Measurements from ENCODE around the gene FOXK1. TPM values are rescaled to one million over a fixed set of nuclear protein-coding genes. Genes with fewer than 3 reads are reported as not detected.
"Not testable (repeated sequence)": the region's sequence is repeated elsewhere in the genome, so short reads cannot be mapped to it uniquely, and the experiment has no call there.

Gene FOXK1
- total and polyA plus RNA-seq, 7 donors, result 4.2 to 26.4 (median 16.8) TPM

DNA sequence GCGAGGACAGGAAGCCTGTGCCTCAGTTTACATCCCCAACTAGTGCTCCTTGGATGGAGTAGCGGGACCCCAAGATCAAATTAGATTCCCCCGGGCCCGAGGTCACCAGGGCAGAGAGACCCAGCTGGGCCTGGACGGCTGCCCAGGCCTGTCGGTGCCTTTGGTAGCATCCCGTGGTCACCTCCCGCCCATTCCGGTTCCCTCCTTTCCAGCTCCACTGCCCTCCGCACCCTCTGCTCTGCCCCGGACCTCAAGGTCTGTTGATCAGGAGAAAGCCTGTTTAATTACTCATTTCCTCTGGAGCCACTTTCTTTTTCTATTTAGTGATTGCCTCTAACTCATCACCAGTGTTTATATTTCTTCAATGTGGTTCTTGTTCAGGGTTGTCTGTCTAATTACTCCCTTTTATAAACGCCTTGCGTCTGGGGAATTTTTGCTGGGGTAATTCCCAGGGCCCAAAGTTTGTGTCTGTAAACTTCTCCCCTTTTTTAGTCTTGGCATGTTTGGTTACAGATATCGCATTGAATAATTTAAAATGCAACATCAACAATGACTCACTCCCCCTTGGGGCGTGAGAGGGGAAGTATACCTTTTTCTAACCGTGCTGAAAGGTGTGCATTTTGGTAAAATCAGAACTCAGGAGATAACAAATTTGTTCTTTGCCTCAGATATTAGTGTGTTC is 1.9 kb downstream of the FOXK1 start:
- TF ChIP-seq CTCF (IDR thresholded peaks at IDR 0.05), result no peak
- WGBS, 3 donors, result 11 to 15% (median 12%) methylated on average over 15 to 16 of the region's 16 CpGs
- Histone ChIP-seq H3K9me3 (no peaks in the 10 kb centered on the region), H3K27me3 (ENCODE audit: insufficient read depth in 3 of 3, low read length in 2 of 3) (no peaks in the 10 kb centered on the region), H3K36me3 (ENCODE audit: insufficient read depth in 1 of 2, low read depth in 1 of 2) (no peaks in the 10 kb centered on the region), H3K4me3 (peak overlapping the region; percentile 95), H3K27ac (peak overlapping the region; percentile 84), H3K4me1 (peaks cover 38% of the 10 kb centered on the region)
- peak; percentile 58 to 73 for DNase-seq
- peak; percentile 46 to 66 (median 56) for ATAC-seq
- intact Hi-C loops (cut with DNase I), result loop anchor here (2.0 to 5.0 kb wide), 2 partner anchors 38 to 61 kb away; no protein-coding TSS in a partner anchor

DNA sequence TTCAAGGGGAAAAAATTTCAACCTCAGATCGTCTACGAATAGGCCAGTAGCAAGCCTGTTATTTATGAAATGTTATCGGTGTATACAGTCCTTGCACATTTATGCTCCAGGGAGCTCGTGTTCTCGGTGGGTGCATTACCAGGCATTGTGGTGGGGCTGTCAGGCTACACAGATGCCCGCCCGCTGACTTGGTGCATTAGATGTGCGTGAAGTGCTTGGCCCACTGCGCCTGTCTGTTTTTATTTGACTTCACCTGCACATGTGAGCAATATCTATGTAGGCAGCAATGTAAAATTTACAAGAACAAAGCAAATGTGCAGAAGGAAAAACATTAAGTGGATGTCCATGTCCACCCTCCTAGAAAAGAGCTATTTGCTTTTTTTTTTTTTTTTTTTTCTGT is 2.8 kb downstream of the FOXK1 start:
- Histone ChIP-seq H3K4me1 (peaks cover 45% of the 10 kb centered on the region), H3K27me3 (ENCODE audit: insufficient read depth in 3 of 3, low read length in 2 of 3) (no peaks in the 10 kb centered on the region), H3K9me3 (no peaks in the 10 kb centered on the region), H3K27ac (peak overlapping the region; percentile 84), H3K36me3 (ENCODE audit: insufficient read depth in 1 of 2, low read depth in 1 of 2) (no peaks in the 10 kb centered on the region), H3K4me3 (peak overlapping the region; percentile 95)
- DNase-seq, result no peak
- intact Hi-C loops (cut with DNase I), result loop anchor here in 1 of 2 donors (5.0 kb wide), 1 partner anchor 37 kb away; no protein-coding TSS in a partner anchor
- WGBS, 3 donors, result 47 to 70% (median 55%) methylated on average over 9 of the region's 9 CpGs
- TF ChIP-seq CTCF (IDR thresholded peaks at IDR 0.05), result no peak
- no peak for ATAC-seq

- DNase-seq; H3K4me3 ChIP-seq; ATAC-seq; H3K27me3 ChIP-seq (ENCODE audit: insufficient read depth in 3 of 3, low read length in 2 of 3); H3K9me3 ChIP-seq; H3K36me3 ChIP-seq (ENCODE audit: insufficient read depth in 1 of 2, low read depth in 1 of 2); intact Hi-C loops (cut with DNase I): not testable (repeated sequence)
- 94 to 95% (median 95%) methylated on average over 10 of the region's 10 CpGs for WGBS, 3 donors
- peak overlapping the region; percentile 84 for H3K27ac ChIP-seq
- peaks cover 53% of the 10 kb centered on the region for H3K4me1 ChIP-seq
Observed at GRCh38 chr7:4685676-4686075, 3.6 kb downstream of the FOXK1 start.

DNA sequence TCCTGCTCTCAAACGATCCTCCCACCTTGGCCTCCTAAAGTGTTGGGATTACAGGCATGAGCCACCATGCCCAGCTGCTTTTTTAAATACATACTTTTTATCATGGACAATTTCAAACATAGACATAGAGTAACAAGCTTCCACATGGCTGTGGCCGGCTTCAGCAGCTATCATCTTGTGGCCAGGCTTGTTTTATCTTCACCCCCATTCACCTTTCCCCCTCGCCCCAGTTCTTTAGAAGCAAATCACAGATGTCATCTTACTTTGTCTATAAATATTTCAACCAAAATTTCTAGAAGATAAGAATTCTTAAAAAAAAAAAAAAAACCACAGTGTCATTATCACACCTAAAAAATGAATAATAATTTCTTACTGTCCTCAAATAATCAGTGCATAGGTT is 5.9 kb downstream of the FOXK1 start:
- Histone ChIP-seq H3K27me3 (ENCODE audit: insufficient read depth in 3 of 3, low read length in 2 of 3) (no peaks in the 10 kb centered on the region), H3K9me3 (no peaks in the 10 kb centered on the region), H3K4me3 (no peak overlapping the region), H3K27ac (no peak overlapping the region), H3K4me1 (peaks cover 73% of the 10 kb centered on the region), H3K36me3 (ENCODE audit: insufficient read depth in 1 of 2, low read depth in 1 of 2) (no peaks in the 10 kb centered on the region)
- intact Hi-C loops (cut with DNase I), result loop anchor here in 1 of 2 donors (2.0 kb wide), 1 partner anchor 67 kb away; no protein-coding TSS in a partner anchor
- WGBS, 3 donors, result 85 to 88% (median 85%) methylated on average over 3 of the region's 3 CpGs
- DNase-seq (no peak), ATAC-seq (no peak)
- TF ChIP-seq CTCF (IDR thresholded peaks at IDR 0.05), result no peak

DNA sequence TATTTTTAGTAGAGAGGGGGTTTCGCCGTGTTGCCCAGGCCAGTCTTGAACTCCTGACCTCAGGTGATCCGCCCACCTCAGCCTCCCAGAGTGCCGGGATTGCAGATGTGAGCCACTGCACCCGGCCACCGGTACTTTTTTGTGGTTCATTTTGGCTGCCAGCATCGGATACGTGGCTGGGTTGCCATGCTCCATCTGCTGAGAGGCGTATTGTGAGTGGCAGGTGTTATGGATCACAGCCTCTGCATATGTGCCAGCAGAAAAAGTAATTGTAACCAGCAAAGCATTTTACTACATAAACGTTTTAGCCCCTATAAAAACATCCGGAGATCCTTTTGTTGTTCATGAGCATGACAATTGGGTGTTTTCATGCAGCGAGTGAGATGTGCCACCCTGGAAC is 7.1 kb downstream of the FOXK1 start:
- intact Hi-C loops (cut with DNase I), result loop anchor here in 1 of 2 donors (2.0 kb wide), 1 partner anchor 66 kb away; no protein-coding TSS in a partner anchor
- no peak for ATAC-seq
- 49 to 65% (median 56%) methylated on average over 12 of the region's 12 CpGs for WGBS, 3 donors
- H3K36me3 ChIP-seq (ENCODE audit: insufficient read depth in 1 of 2, low read depth in 1 of 2), result no peaks in the 10 kb centered on the region
- TF ChIP-seq CTCF (IDR thresholded peaks at IDR 0.05), result no peak
- H3K4me1 ChIP-seq, result peaks cover 83% of the 10 kb centered on the region
- no peak overlapping the region for H3K4me3 ChIP-seq
- H3K27me3 ChIP-seq (ENCODE audit: insufficient read depth in 3 of 3, low read length in 2 of 3), result no peaks in the 10 kb centered on the region
- H3K9me3 ChIP-seq, result no peaks in the 10 kb centered on the region
- no peak overlapping the region for H3K27ac ChIP-seq
- peak in 1 of 2 donors; percentile 21 for DNase-seq
